GM12878 (cell line): Measurements from ENCODE around the gene LHFPL2. TPM values are rescaled to one million over a fixed set of nuclear protein-coding genes. Genes with fewer than 3 reads are reported as not detected.

Experiments used
- ATAC-seq: fragments of 200-7000 bp; cut with Tn5 transposase; 3 replicates; pipeline ENCODE4 v1.9.1; 2020; ENCODE audit warnings: mild to moderate bottlenecking, moderate library complexity
- BruUV-seq: library from RNA; stranded (reverse); fragments of 400-500 nt; replicated peaks from 2 replicates; lab custom pipeline; 2021; lab: Mats Ljungman, UMichigan
- CTCF ChIA-PET: fragments of 300-600 bp; sonication (Branson Sonifier 250); formaldehyde crosslinking; extraction: SDS; loops from one replicate; lab custom pipeline; 2021; ENCODE audit warnings: inconsistent platforms; lab: Yijun Ruan, JAX
- POLR2A ChIA-PET: fragments of 350-600 bp; formaldehyde crosslinking; extraction: SDS; loops from one replicate; lab custom pipeline; 2021; ENCODE audit warnings: inconsistent platforms; lab: Charles Lee
- RAD21 ChIA-PET: fragments of 300-600 bp; sonication (Branson Sonifier 250); formaldehyde crosslinking; loops from one replicate; lab custom pipeline; 2023; ENCODE audit warnings: antibody characterized with exemption; ENCODE audit not compliant: unreplicated experiment; lab: Charles Lee
- SMC1A ChIA-PET: fragments of 300-600 bp; sonication (Branson Sonifier 250); formaldehyde crosslinking; loops from one replicate; lab custom pipeline; 2023; ENCODE audit not compliant: unreplicated experiment, uncharacterized antibody; lab: Charles Lee
- DNase-seq: peaks from one replicate; pipeline ENCODE4 v3.0.0-alpha.2; 2011; ENCODE audit warnings: low read depth, low spot score
- FAIRE-seq: peaks from 3 replicates; lab custom pipeline; 2011; peaks lifted over from hg19 to GRCh38; lab: Jason Lieb, UNC
- H2AFZ ChIP-seq: 2 replicates; pipeline ENCODE4 v1.6.0; 2011; ENCODE audit warnings: low read depth, low read length, control low read depth; ENCODE audit not compliant: control insufficient read depth
- H3K27ac ChIP-seq: 2 replicates; pipeline ENCODE4 v1.5.1; 2011; ENCODE audit warnings: control low read depth; ENCODE audit not compliant: control insufficient read depth, insufficient read depth
- H3K27me3 ChIP-seq, 2 experiments: replicated peaks in 1 of 2; 2 replicates each; pipeline versions ENCODE4 v1.6.0 to v1.6.1; 2011; ENCODE audit warnings: low read length in 1 of 2; ENCODE audit not compliant: control insufficient read depth in 2 of 2, insufficient read depth in 2 of 2
- H3K36me3 ChIP-seq, 2 experiments: 2 replicates each; pipeline ENCODE4 v1.5.1; 2011; ENCODE audit warnings: low read length in 1 of 2; ENCODE audit not compliant: control insufficient read depth in 2 of 2, insufficient read depth in 2 of 2
- H3K4me1 ChIP-seq: 2 replicates; pipeline ENCODE4 v1.6.1; 2011; ENCODE audit warnings: mild to moderate bottlenecking, low read length, moderate library complexity, mixed read lengths; ENCODE audit not compliant: control insufficient read depth, insufficient read depth
- H3K4me2 ChIP-seq: 2 replicates; pipeline ENCODE4 v1.6.0; 2011; ENCODE audit warnings: control low read depth; ENCODE audit not compliant: control insufficient read depth, insufficient read depth
- H3K4me3 ChIP-seq: fragments of 200-600 bp; sonication (generic); 2 replicates; pipeline ENCODE4 v1.5.1; 2016
- H3K79me2 ChIP-seq: 2 replicates; pipeline ENCODE4 v1.6.0; 2011; ENCODE audit warnings: low read length; ENCODE audit not compliant: control insufficient read depth, insufficient read depth
- H3K9ac ChIP-seq: 2 replicates; pipeline ENCODE4 v1.8.0; 2011; ENCODE audit warnings: low read length, control low read depth, mixed read lengths; ENCODE audit not compliant: control insufficient read depth, insufficient read depth
- H3K9me3 ChIP-seq: replicated peaks from 3 replicates; pipeline ENCODE4 v1.5.1; 2011; ENCODE audit warnings: mild to moderate bottlenecking, low read length; ENCODE audit not compliant: control insufficient read depth, insufficient read depth
- H4K20me1 ChIP-seq: 2 replicates; pipeline ENCODE4 v1.6.0; 2011; ENCODE audit not compliant: control insufficient read depth, insufficient read depth
- LARP7 ChIP-seq: fragments of 450-650 bp; IDR thresholded peaks from 2 replicates; pipeline ENCODE4 v1.6.1; 2017; ENCODE audit warnings: mild to moderate bottlenecking
- NFYA ChIP-seq: IDR thresholded peaks from 2 replicates; pipeline ENCODE4 v1.6.1; 2011; ENCODE audit warnings: low read depth, mild to moderate bottlenecking, low read length, improper control_type of control experiment, borderline replicate concordance
- NR2F1 ChIP-seq: fragments of 450-650 bp; conservative IDR thresholded peaks from 2 replicates; pipeline ENCODE4 v1.6.1; 2017; ENCODE audit warnings: mild to moderate bottlenecking
- POLR2AphosphoS2 ChIP-seq: IDR thresholded peaks from 2 replicates; pipeline ENCODE4 v1.6.1; 2011; ENCODE audit warnings: low read depth, mild to moderate bottlenecking, low read length, improper control_type of control experiment, moderate library complexity
- SKIL ChIP-seq: fragments of 450-650 bp; IDR thresholded peaks from 2 replicates; pipeline ENCODE4 v1.6.1; 2017; ENCODE audit warnings: mild to moderate bottlenecking, low read depth, inconsistent platforms; ENCODE audit not compliant: poor library complexity, severe bottlenecking
- TAF1 ChIP-seq: IDR thresholded peaks from 2 replicates; pipeline ENCODE4 v1.6.1; 2011; ENCODE audit warnings: mild to moderate bottlenecking, low read depth, low read length, borderline replicate concordance
- TCF12 ChIP-seq: IDR thresholded peaks from 2 replicates; pipeline ENCODE4 v1.6.1; 2011; ENCODE audit warnings: low read depth, mild to moderate bottlenecking, low read length
- TCF3 ChIP-seq: IDR thresholded peaks from 2 replicates; pipeline ENCODE4 v1.6.1; 2012; ENCODE audit warnings: low read depth, mild to moderate bottlenecking, low read length, borderline replicate concordance; ENCODE audit not compliant: insufficient read depth
- ZBTB11 ChIP-seq: fragments of 450-650 bp; formaldehyde crosslinking; IDR thresholded peaks from 2 replicates; pipeline ENCODE4 v1.5.0; 2022; ENCODE audit warnings: mild to moderate bottlenecking, missing genetic modification characterization
- ZNF274 ChIP-seq: IDR thresholded peaks from one replicate; pipeline ENCODE4 v1.8.0; 2011; ENCODE audit not compliant: insufficient read length, insufficient read depth
- WGBS: methylation state at CpG from one replicate; pipeline ENCODE4 v1.1.6; 2016; ENCODE audit warnings: low lambda C conversion rate; ENCODE audit not compliant: insufficient replicate concordance, insufficient coverage; ENCODE audit errors: missing lambda C conversion rate; 5-methylcytosine and 5-hydroxymethylcytosine counted together
- in situ Hi-C: fragments of 300-500 bp; cut with MboI; formaldehyde crosslinking; loops from 9 replicates; pipeline ENCODE4 v1.14.3; 2018; ENCODE audit warnings: mixed read lengths
- intact Hi-C: fragments of 100-400 bp; cut with micrococcal nuclease; formaldehyde crosslinking; loops from one replicate; pipeline ENCODE4 v1.14.2; 2022; ENCODE audit not compliant: unreplicated experiment
- polyA plus RNA-seq, 11 experiments: library from polyadenylated mRNA; depleted of rRNA in 4 of 11; unstranded in 6 of 11; stranded (reverse) in 5 of 11; fragments of >200 nt; fragmentation: Nextera tagmentation in 4 of 11; fragmentation: Illumina TruSeq in 1 of 11; extraction: Ambion mirVana in 4 of 11; extraction: Trizol in 1 of 11; gene quantifications; 1 replicate in 1 of 11; 2 replicates in 10 of 11; pipeline versions ENCODE4 v1.2.1 to v1.2.3, GENCODE V29; 2011 to 2016; ENCODE audit warnings: inconsistent platforms in 2 of 11, missing spikeins in 2 of 11, low read depth in 1 of 11
- total RNA-seq, 4 experiments: library from RNA; depleted of rRNA in 3 of 4; stranded (reverse); fragments of >200 nt in 3 of 4; fragmentation: Illumina TruSeq in 1 of 4; extraction: Trizol in 1 of 4; gene quantifications; 2 replicates each; pipeline versions ENCODE4 v1.2.1 to v1.2.3, GENCODE V29; 2013 to 2021
- TF ChIP-seq, protein P1 (sequence below): fragments of 450-650 bp; IDR thresholded peaks from 2 replicates; pipeline ENCODE4 v1.6.1; 2016; ENCODE audit warnings: mild to moderate bottlenecking
- TF ChIP-seq, protein P2 (sequence below): fragments of 450-650 bp; IDR thresholded peaks from 2 replicates; pipeline ENCODE4 v1.6.1; 2017; ENCODE audit warnings: borderline replicate concordance

Gene LHFPL2
- total and polyA plus RNA-seq, 10 of the 15 experiments (the other 5 are each of a cell fraction or from before 2014, with no cell fraction given): 4.1 to 21.8 (median 12.5) TPM

- no peak overlapping the region for H3K4me3 ChIP-seq
- peaks cover 0 to 6% of the 10 kb centered on the region in 2 experiments; a peak in 2 of 4 replicates for H3K36me3 ChIP-seq
- WGBS: 96% methylated on average over 1 of the region's 1 CpG
- H3K9ac ChIP-seq: no peak overlapping the region
- intact Hi-C loops: loop anchor here (5.0 kb wide), 2 partner anchors 105 to 145 kb away; partner anchors contain the start of gene SCAMP1
- H3K79me2 ChIP-seq: no peaks in the 10 kb centered on the region
- no peak for DNase-seq
- no peak overlapping the region for H3K27ac ChIP-seq
- no peak overlapping the region for H2AFZ ChIP-seq
- FAIRE-seq: no peak
- H3K27me3 ChIP-seq: no peaks in the 10 kb centered on the region
- H3K4me1 ChIP-seq: no peaks in the 10 kb centered on the region
- ATAC-seq: no peak
- no peaks in the 10 kb centered on the region for H3K9me3 ChIP-seq
- ChIA-PET CTCF (interaction anchor here (0.6 to 4.3 kb wide), 53 partner anchors 9 to 666 kb away, joined by 3 to 42 read pairs (median 4); partner anchors contain the start of gene SCAMP1), POLR2A (no interaction called here), SMC1A (interaction anchor here (0.8 to 2.8 kb wide), 25 partner anchors 8 to 666 kb away, joined by 3 to 14 read pairs (median 4); no protein-coding TSS in a partner anchor), RAD21 (interaction anchor here (1.0 to 3.0 kb wide), 11 partner anchors 9 to 666 kb away, joined by 3 to 18 read pairs (median 6); partner anchors contain the start of genes AP3B1 and SCAMP1)
- no peaks in the 10 kb centered on the region for H4K20me1 ChIP-seq
- in situ Hi-C loops: no loop called here
- no TSS peak for BruUV-seq
- no peak overlapping the region for H3K4me2 ChIP-seq
- no peak for TF ChIP-seq NFYA
- no peak for TF ChIP-seq NR2F1
- no peak for TF ChIP-seq TAF1
- TF ChIP-seq POLR2AphosphoS2: no peak
- no peak for TF ChIP-seq TCF12
- TF ChIP-seq ZNF274: no peak
- no peak for TF ChIP-seq SKIL
- TF ChIP-seq, protein P1, sequence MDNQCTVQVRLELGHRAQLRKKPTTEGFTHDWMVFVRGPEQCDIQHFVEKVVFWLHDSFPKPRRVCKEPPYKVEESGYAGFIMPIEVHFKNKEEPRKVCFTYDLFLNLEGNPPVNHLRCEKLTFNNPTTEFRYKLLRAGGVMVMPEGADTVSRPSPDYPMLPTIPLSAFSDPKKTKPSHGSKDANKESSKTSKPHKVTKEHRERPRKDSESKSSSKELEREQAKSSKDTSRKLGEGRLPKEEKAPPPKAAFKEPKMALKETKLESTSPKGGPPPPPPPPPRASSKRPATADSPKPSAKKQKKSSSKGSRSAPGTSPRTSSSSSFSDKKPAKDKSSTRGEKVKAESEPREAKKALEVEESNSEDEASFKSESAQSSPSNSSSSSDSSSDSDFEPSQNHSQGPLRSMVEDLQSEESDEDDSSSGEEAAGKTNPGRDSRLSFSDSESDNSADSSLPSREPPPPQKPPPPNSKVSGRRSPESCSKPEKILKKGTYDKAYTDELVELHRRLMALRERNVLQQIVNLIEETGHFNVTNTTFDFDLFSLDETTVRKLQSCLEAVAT: no peak
- TF ChIP-seq LARP7: no peak
- TF ChIP-seq ZBTB11 (CRISPR knock-in tag): no peak
- no peak for TF ChIP-seq TCF3
- TF ChIP-seq, protein P2, sequence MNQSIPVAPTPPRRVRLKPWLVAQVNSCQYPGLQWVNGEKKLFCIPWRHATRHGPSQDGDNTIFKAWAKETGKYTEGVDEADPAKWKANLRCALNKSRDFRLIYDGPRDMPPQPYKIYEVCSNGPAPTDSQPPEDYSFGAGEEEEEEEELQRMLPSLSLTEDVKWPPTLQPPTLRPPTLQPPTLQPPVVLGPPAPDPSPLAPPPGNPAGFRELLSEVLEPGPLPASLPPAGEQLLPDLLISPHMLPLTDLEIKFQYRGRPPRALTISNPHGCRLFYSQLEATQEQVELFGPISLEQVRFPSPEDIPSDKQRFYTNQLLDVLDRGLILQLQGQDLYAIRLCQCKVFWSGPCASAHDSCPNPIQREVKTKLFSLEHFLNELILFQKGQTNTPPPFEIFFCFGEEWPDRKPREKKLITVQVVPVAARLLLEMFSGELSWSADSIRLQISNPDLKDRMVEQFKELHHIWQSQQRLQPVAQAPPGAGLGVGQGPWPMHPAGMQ: no peak
Measured at GRCh38 chr5:78467140-78467539, 181.4 kb downstream of the LHFPL2 start.
